ENCODE measurements around the gene HSPG2. TPM values are rescaled to one million over a fixed set of nuclear protein-coding genes. Genes with fewer than 3 reads are reported as not detected.

The HSPG2 gene
- total RNA-seq, 2 experiments from 2014 or later = 1.6 to 4.7 TPM

DNA sequence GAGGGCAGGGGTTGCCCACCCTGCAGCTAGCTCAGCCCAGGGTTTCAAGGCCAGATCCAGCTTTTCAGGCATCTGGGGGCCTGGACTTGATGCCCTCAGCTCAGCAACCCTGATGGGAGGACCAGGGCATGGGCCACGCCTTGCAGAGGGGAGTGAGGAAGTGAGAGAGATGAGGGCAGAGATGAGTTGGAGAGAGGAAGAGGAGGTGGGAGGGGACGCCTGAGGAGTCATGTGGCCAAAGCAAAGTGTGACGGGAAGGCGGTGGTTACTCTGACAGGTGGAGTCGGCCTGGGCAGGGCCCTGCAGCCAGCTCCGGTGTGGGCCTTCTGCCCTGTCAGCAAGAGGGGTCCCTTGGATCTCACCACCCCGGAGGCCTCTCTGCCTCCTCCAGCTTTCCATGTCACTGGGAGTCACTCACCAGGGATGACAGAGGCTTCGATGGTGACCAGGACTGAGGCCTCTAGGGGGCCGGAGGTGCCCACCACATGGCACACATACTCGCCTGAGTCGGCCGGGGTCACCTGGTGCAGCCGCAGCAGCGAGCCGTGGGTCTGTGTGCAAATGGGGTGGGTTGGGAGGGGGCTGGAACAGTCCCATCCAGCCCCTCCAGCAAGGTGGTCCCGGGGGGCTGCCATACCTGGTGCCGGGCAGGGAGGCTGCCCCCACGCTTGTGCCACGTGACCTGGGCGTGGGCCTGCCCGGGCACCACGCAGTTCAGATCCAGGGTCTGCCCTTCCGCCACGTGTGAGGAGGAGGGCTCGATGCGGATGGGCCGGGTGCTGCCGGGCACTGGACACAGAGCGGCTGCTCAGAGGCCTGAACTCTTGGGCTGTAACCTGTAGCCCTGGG lies 84.6 kb downstream of the HSPG2 start:
- CTCF ChIA-PET (ENCODE audit: unreplicated experiment) = no interaction called here
- no peak overlapping the region for H3K27ac ChIP-seq (ENCODE audit: low read depth, low read length, poor library complexity, severe bottlenecking)
- TF ChIP-seq CTCF (conservative IDR thresholded peaks at IDR 0.05; ENCODE audit: low read length) (no peak), EZH2phosphoT487 (IDR thresholded peaks at IDR 0.05; ENCODE audit: borderline replicate concordance, low read depth, low read length) (no peak)
- no peaks in the 10 kb centered on the region for H3K9me2 ChIP-seq (ENCODE audit: insufficient read depth, low read length)
- no peaks in the 10 kb centered on the region for H3K79me2 ChIP-seq (ENCODE audit: insufficient read depth, low read depth, low read length)
- POLR2A ChIA-PET = no interaction called here
- H3K36me3 ChIP-seq (ENCODE audit: insufficient read depth, low read length) = no peaks in the 10 kb centered on the region
- H3K4me3 ChIP-seq (ENCODE audit: low read depth, low read length, poor library complexity, severe bottlenecking) = no peak overlapping the region
- intact Hi-C loops (cut with micrococcal nuclease; ENCODE audit: unreplicated experiment) = no loop called here
- peaks cover 10% of the 10 kb centered on the region for H3K4me1 ChIP-seq (ENCODE audit: insufficient read depth, low read length, poor library complexity, severe bottlenecking)
- no TSS peak for BruUV-seq (replicated peaks)
- DNase-seq (ENCODE audit: low spot score) = peak; percentile 63
- H3K9me3 ChIP-seq (ENCODE audit: low read length) = no peaks in the 10 kb centered on the region
- H4K20me1 ChIP-seq (ENCODE audit: insufficient read depth, low read length) = no peaks in the 10 kb centered on the region
- H2AFZ ChIP-seq (ENCODE audit: low read length) = 0 out of 2 replicates have a peak overlapping the region, but pooled peaks have one; percentile 13
- no peak overlapping the region for H3K4me2 ChIP-seq (ENCODE audit: low read length)

- Histone ChIP-seq H2AFZ (ENCODE audit: low read length) (no peak overlapping the region), H3K4me1 (ENCODE audit: insufficient read depth, low read length, poor library complexity, severe bottlenecking) (peaks cover 10% of the 10 kb centered on the region), H3K9me3 (ENCODE audit: low read length) (no peaks in the 10 kb centered on the region), H3K4me2 (ENCODE audit: low read length) (no peak overlapping the region), H4K20me1 (ENCODE audit: insufficient read depth, low read length) (no peaks in the 10 kb centered on the region), H3K4me3 (ENCODE audit: low read depth, low read length, poor library complexity, severe bottlenecking) (no peak overlapping the region), H3K36me3 (ENCODE audit: insufficient read depth, low read length) (no peaks in the 10 kb centered on the region), H3K27ac (ENCODE audit: low read depth, low read length, poor library complexity, severe bottlenecking) (no peak overlapping the region), H3K9me2 (ENCODE audit: insufficient read depth, low read length) (no peaks in the 10 kb centered on the region), H3K79me2 (ENCODE audit: insufficient read depth, low read depth, low read length) (no peaks in the 10 kb centered on the region)
- no peak for TF ChIP-seq EZH2phosphoT487 (IDR thresholded peaks at IDR 0.05; ENCODE audit: borderline replicate concordance, low read depth, low read length)
- TF ChIP-seq CTCF (conservative IDR thresholded peaks at IDR 0.05; ENCODE audit: low read length) = no peak
- intact Hi-C loops (cut with micrococcal nuclease; ENCODE audit: unreplicated experiment) = no loop called here
- ChIA-PET CTCF (ENCODE audit: unreplicated experiment) (no interaction called here), POLR2A (no interaction called here)
- no peak for DNase-seq (ENCODE audit: low spot score)
- BruUV-seq (replicated peaks) = no TSS peak
Observed at GRCh38 chr1:21851430-21852250, 85.5 kb downstream of the HSPG2 start.
